Cardiac fibroblast (primary cell): Measurements from ENCODE around the gene ZNF423.

ENCODE experiments used
- DNase-seq, 2 donors: peaks; one replicate each; pipeline versions ENCODE4 v3.0.0 to v3.0.0-alpha.2; 2010; ENCODE audit warnings: low read depth in 2 of 2
- H3K4me3 ChIP-seq, 2 donors: replicated peaks in 1 of 2; 1 replicate in 1 of 2; 2 replicates in 1 of 2; pipeline ENCODE4 v1.5.1; 2011; ENCODE audit warnings: low read depth in 2 of 2, low read length in 2 of 2, mild to moderate bottlenecking in 2 of 2, moderate library complexity in 1 of 2
- CTCF ChIP-seq: IDR thresholded peaks from one replicate; pipeline ENCODE4 v1.5.1; 2011; ENCODE audit warnings: low read depth, mild to moderate bottlenecking, low read length, inconsistent platforms

ZNF423 gene

GRCh38 chr16:49727611-49728010, 128.3 kb downstream of the ZNF423 start:
- no peak for TF ChIP-seq CTCF
- H3K4me3 ChIP-seq = no peak overlapping the region
- no peak for DNase-seq

- TF ChIP-seq CTCF = no peak
- no peak for DNase-seq
- H3K4me3 ChIP-seq = no peak overlapping the region
These were observed 129.8 kb downstream of the ZNF423 start for GRCh38 chr16:49726155-49726554.

GRCh38 chr16:49725651-49726050, 130.3 kb downstream of the ZNF423 start:
- H3K4me3 ChIP-seq = no peak overlapping the region
- TF ChIP-seq CTCF = no peak
- no peak for DNase-seq

GRCh38 chr16:49724774-49725173, 131.1 kb downstream of the ZNF423 start:
- DNase-seq = no peak
- TF ChIP-seq CTCF = no peak
- no peak overlapping the region for H3K4me3 ChIP-seq

GRCh38 chr16:49723310-49723709, 132.6 kb downstream of the ZNF423 start:
- DNase-seq = no peak
- H3K4me3 ChIP-seq = no peak overlapping the region
- TF ChIP-seq CTCF = no peak

- no peak overlapping the region for H3K4me3 ChIP-seq
- TF ChIP-seq CTCF = no peak
- no peak for DNase-seq
These were observed 135.7 kb downstream of the ZNF423 start for GRCh38 chr16:49720225-49720624.

GRCh38 chr16:49717689-49718088, 138.2 kb downstream of the ZNF423 start:
- H3K4me3 ChIP-seq = no peak overlapping the region
- DNase-seq = no peak
- TF ChIP-seq CTCF = no peak
